GM21723 (cell line): Measurements from ENCODE around the gene DMBX1.

ENCODE experiments used
- ATAC-seq: cut with Tn5 transposase; IDR thresholded peaks from one replicate; pipeline ENCODE4 v1.9.1; 2021; ENCODE audit warnings: mild to moderate bottlenecking, moderate library complexity; ENCODE audit not compliant: unreplicated experiment

Gene DMBX1

GRCh38 chr1:46480959-46481646, 8.5 kb upstream of the DMBX1 start:
- no peak for ATAC-seq

GRCh38 chr1:46481961-46482360, 7.7 kb upstream of the DMBX1 start:
- ATAC-seq, result no peak

DNA sequence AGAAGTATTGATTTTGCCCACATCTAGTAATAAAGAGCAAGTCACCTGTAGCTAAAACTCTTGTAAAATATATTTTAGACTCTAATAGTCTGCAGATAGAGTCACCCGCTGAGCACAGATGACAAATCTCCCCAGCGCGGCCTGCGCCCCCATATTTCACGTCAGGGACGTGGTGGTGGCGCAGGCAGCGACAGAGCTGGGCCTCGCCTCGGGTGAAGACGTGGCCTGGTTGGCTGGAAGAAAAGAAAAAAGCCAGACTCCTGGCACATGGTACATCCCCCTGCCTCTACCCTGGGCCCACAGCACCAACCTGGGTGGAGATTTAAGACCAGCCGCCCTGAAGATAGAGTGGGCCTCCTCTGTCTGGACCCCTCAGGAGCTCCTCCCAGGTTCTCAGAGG, 6.0 kb upstream of the DMBX1 start:
- no peak for ATAC-seq

DNA sequence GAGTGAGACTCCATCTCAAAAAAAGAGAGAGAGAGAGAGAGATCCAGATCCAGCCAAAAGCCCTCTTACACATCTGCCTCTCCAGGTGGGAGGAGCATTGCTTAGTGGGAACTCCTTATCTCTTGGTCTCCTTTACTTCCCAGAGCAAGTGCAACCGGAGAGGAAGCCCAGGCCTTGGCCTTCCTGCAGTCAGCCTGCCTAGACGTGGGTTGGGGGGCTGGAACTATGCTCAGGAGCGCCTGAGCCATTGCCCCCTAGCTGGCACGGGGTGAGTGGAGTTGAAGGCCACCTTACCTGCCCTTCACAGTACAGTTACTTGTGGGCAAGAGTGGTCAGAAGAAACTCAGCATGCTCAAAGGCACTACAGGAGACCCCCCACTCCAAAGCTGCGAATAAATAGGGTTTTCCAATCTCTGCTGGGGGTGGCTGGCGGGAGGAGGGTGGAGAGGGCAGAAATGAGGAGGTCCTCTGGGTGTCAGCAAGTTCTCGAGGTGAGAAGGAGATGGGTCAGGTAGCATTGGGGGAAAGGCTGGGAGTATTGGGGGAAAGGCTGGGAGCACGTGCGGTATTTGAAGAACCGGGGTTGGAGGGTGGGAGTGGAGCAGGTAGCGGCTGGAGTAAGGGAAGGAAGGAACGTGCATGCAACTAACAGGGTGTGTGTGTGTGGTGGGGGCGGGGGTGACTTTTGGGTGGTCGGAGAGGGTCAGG, 4.7 kb upstream of the DMBX1 start:
- ATAC-seq, result no peak

GRCh38 chr1:46485564-46486431, 3.8 kb upstream of the DMBX1 start:
- no peak for ATAC-seq

- no peak for ATAC-seq
Measured at GRCh38 chr1:46486432-46487015, 3.1 kb upstream of the DMBX1 start.

- ATAC-seq, result no peak
Measured at GRCh38 chr1:46487818-46488218, 1.8 kb upstream of the DMBX1 start.

DNA sequence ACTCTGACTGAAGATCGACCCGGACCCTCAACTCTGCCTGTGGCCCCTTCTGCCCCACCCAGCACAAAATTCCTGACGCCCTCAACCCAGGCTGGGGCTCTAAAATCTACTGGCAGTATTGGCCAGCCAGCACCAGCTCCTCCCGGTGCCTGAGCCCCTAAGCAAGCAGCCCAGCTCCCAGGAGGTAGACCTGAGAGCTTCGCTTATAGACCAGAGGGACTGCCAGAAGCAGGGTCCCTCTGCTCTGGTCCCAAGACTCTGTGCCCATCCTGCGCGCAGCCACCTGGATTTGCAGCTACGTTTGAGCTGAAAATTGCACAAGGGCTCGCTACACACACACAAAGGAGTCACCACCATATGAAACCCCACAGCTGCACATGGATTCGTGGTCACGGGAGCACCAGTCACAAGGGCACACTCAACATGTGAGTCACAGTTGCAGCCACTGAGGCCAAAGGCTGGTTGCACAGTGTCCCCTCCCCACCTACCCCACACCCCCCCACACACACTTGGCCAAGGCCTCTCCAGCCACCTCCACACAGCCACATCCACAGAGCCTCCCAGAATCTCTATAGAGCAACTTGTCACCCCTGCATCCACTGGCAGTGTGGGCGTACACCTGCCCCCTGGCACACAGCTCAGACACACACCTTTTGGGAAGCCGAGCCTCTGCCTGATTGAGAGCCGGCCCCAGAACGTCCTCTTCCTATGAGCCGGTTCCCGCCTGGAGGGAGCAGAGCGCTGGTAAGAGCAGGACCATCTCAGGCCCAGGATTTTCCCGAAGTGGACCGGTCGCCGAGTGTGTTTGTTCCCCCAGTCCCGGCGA, 1.1 kb upstream of the DMBX1 start:
- no peak for ATAC-seq

DNA sequence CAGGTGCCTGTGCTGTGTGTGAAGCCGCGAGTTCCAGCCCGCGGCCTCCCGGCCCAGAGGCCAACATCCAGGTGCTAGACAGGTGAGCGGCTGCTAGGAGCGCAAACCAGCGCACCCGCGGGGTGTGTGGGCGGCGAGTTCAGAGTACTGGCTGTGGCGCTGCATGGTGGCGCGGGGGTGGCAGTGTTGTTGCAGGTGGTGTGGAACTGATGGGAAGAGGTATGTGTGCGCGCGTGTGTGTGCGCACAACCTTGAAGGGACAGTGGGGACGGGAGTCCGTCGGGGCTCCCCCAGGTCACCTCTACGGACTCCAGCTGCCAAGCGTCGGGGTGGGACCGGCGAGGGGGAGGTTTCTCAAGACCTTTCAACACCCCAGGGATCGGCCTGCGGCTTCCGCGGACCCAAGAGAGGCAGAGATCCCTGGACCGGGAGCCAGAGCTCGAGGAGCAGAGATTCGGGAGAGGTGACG, 433 bp upstream of the DMBX1 start:
- no peak for ATAC-seq

DNA sequence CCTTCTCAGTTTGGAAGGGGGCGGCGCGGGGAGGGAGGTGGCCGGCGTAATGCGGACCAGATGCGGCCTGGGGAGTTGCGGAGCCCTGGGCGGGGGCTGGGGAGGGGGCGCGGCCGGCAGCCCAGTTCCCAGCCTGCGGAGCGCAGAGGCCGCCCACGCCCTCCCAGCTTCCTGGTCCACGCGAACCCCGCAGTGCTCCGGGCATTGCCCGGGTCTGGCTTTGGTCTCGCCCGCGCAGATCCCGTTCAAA, 695 bp downstream of the DMBX1 start:
- ATAC-seq, result no peak

GRCh38 chr1:46490656-46491442, 1.2 kb downstream of the DMBX1 start:
- no peak for ATAC-seq

DNA sequence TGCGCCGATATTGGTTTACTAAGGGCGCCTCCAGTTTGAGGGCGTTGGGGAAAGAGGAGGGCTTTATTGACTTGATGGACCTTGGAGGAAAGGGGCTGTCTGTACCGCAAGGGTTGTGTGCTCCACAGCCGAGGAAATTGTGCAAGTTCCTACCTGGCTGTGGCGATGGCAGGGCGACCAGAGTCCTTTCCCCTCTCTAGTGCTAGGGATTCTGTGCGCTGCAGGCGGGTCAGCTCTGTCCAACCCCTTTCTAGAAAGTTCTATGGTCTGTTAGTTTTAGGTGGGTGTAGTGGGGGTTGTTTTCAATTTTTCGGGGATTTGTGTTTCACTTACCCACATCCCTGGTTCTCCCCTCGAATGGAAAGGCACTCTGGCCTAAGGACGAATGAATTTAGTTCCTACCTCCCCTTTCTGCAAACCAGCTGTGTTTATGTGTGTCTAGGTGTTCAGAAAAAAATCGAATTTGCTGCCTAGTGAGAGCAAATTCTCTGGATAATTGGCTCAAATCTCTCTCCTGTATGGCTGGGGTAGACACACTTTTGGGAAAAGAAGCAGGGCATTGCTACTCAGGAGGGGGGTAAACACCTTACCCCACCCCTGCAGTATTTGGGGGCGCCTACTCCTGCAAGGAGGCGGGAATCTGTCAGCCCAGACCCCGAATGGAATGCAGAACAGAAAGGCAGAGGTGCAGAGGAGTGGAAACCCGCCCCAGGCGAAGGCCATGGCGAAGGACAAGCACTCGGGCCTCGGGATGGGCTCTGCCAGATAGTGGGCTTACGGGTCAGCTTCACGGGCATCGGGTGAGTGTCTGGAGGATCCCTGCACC, 2.0 kb downstream of the DMBX1 start:
- no peak for ATAC-seq

DNA sequence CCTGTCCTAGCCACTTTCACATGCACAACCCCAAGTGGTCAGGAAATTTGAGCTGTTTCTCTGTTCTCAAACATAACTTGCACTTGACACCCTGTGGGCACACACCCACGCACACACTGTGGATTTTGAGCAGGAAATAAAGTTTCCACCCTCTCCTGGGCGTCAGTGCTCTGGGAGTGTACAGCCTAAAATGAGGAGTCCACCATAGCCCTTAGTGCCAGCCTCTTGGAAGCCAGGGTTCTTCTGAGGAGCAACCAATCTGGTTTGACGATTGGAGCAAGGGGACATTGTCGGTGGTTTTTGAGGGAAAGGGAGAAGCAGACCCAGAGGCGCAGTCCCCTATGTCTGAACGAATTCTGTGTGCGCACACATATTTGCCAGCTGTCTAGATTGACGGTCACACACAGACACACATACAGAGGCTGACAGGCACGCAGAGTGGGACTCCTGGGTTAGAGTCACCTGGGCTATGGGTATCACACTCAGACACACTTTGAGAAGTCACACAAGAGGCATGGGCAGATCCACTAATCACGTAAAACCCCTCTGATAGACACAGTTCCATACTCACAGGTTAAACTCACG, 2.7 kb downstream of the DMBX1 start:
- no peak for ATAC-seq

GRCh38 chr1:46492871-46493270, 3.2 kb downstream of the DMBX1 start:
- ATAC-seq, result no peak

- no peak for ATAC-seq
Measured at GRCh38 chr1:46493316-46494032, 3.8 kb downstream of the DMBX1 start.

DNA sequence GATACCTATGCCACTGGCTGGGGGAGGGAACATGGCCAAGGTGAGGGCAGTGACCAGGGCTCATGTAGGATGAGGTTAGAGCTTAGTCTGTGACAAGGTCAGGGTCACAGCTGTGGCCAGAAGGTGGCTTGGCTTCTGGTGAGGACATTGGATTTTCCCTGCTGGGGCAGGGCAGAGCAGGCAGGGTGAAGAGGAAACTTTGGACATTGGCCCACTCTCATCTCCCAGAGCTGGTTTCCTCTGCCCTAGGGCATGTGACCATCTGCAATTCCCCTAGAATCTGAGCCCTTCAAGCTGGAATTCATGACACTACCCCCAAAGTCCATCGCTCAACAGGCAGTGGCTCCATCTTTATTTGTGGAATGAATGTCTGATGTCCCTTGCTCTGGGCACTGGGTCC, 5.3 kb downstream of the DMBX1 start:
- ATAC-seq, result no peak

- ATAC-seq, result no peak
Measured at GRCh38 chr1:46495778-46496177, 6.1 kb downstream of the DMBX1 start.

- ATAC-seq, result no peak
Measured at GRCh38 chr1:46496505-46496904, 6.9 kb downstream of the DMBX1 start.
